ENCODE data around the gene AIM2.

The AIM2 gene

DNA sequence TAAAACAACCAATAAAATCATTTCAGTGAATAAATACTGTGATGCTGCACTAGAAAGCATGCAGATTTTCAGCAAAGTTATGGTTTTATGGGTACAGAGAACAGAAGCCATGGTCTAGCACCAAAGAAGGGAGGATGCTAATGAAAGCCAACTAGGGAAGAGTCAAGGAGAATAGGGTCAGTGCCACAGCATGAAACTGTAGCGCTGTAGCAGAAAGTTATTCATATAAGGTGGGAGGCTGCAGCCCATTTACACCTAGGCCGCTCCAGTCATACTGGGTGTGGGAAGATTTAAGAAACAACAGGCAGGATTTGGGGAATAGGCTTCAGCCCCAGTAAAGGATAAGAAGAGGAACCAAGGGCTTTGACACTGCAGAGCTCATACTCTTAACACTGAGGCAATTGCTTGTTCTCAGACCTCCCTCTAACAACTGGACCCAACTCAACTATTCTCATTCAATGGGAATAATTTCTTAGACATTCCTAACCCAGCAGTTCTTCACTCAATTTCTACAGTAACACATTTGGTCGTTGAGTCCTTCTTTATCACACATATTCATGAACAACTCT lies 62.5 kb downstream of the AIM2 start:
- peak; percentile 7 to 22 for DNase-seq

DNA sequence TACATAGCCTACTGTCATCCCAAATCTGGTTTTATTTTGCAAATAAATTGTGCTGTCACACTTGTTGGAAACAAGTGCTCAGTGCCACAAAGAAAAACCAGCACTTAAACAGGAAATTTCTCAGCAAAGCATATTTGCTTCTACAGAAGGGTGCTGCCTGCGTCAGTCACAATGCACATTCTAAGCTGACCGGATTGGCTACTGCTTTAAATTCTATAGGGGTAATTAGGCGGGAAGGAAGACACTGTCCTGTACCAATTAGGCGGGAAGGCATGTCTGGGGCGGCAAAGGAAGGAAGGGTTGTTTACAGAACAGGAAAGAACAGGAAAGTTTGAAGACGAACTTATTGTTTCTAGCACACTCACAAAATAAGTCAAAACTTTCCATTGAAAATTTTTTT lies 64.1 kb downstream of the AIM2 start:
- peak; percentile 86 to 92 for DNase-seq
